ENCODE measurements around the gene CGA. TPM values are rescaled to one million over a fixed set of nuclear protein-coding genes. Genes with fewer than 3 reads are reported as not detected.
A peak's percentile ranks its signal among the peaks of the same experiment; 100 is the strongest.

Gene CGA
- total RNA-seq, 1 donor from 2014 or later = not detected

DNA sequence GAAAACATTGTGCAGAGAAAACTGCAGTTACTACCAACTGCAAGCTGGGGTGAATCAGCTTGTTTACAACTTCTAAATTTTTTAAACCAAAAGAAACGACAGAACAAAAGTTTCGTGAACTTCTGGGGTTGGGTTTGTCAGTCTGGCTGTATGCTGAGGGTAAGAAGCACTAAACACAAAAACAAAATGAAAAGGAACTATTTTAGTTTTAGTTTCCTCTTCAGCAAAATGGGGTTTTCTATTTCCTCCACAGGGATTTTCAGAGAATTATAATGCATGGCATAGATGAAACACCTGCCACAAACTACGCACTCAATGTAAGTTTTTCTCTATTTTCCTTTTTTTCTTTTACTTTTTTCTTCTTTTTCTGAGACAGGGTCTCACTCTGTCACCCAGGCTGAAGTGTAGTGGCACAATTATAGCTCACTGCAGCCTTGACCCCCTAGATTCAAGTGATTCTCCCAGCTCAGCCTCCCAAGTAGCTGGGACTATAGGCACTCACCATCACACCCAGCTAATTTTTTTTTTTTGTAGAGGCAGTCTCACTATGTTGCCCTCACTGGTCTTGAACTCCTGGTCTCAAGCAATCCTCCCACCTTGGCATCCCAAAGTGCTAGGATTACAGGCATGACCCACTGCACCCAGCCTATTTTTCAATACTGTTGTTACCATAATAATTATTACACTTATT is 40.6 kb downstream of the CGA start:
- peak overlapping the region; percentile 67 for H3K4me3 Mint-ChIP-seq
- peak; percentile 50 for ATAC-seq (ENCODE audit: low read depth)
- H3K4me1 Mint-ChIP-seq = peaks cover 42% of the 10 kb centered on the region
- DNase-seq = no peak
- peak overlapping the region; percentile 79 for H3K27ac Mint-ChIP-seq
- TF ChIP-seq, protein P1, sequence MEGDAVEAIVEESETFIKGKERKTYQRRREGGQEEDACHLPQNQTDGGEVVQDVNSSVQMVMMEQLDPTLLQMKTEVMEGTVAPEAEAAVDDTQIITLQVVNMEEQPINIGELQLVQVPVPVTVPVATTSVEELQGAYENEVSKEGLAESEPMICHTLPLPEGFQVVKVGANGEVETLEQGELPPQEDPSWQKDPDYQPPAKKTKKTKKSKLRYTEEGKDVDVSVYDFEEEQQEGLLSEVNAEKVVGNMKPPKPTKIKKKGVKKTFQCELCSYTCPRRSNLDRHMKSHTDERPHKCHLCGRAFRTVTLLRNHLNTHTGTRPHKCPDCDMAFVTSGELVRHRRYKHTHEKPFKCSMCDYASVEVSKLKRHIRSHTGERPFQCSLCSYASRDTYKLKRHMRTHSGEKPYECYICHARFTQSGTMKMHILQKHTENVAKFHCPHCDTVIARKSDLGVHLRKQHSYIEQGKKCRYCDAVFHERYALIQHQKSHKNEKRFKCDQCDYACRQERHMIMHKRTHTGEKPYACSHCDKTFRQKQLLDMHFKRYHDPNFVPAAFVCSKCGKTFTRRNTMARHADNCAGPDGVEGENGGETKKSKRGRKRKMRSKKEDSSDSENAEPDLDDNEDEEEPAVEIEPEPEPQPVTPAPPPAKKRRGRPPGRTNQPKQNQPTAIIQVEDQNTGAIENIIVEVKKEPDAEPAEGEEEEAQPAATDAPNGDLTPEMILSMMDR (IDR thresholded peaks at IDR 0.05) = no peak
- ChIA-PET CTCF (no interaction called here), POLR2A (no interaction called here)
- no peaks in the 10 kb centered on the region for H3K36me3 Mint-ChIP-seq (ENCODE audit: low read depth)
- H3K9me3 Mint-ChIP-seq = no peaks in the 10 kb centered on the region
- no peaks in the 10 kb centered on the region for H3K27me3 Mint-ChIP-seq
- intact Hi-C loops (cut with micrococcal nuclease) = no loop called here

DNA sequence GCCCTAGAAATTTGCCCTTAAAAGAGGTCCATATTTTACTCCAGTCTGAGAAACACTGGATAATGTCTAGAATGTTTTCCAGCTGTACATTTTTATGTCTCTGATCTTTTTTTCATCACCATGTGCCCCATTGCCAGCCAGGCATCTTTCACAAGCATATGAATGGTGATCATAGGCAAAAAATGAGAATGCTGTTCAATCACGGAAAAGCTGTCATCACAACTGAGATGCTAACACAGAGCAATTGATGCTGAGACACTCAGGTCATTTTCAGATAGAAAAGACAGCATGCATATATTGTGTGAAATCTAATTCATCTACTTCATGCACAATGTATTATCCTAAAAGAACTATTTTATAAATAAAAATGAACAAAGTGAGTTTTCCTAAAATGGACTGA is 41.6 kb downstream of the CGA start:
- Mint-ChIP-seq H3K27me3 (no peaks in the 10 kb centered on the region), H3K4me3 (no peak overlapping the region), H3K27ac (no peak overlapping the region), H3K9me3 (no peaks in the 10 kb centered on the region), H3K4me1 (peaks cover 49% of the 10 kb centered on the region), H3K36me3 (ENCODE audit: low read depth) (no peaks in the 10 kb centered on the region)
- DNase-seq (no peak), ATAC-seq (ENCODE audit: low read depth) (no peak)
- TF ChIP-seq, protein P1 (IDR thresholded peaks at IDR 0.05) = no peak
- CTCF ChIA-PET = no interaction called here
- POLR2A ChIA-PET = interaction anchor here (0.7 kb wide), 1 partner anchor 484 kb away, joined by 3 read pairs; no protein-coding TSS in a partner anchor
- intact Hi-C loops (cut with micrococcal nuclease) = no loop called here

DNA sequence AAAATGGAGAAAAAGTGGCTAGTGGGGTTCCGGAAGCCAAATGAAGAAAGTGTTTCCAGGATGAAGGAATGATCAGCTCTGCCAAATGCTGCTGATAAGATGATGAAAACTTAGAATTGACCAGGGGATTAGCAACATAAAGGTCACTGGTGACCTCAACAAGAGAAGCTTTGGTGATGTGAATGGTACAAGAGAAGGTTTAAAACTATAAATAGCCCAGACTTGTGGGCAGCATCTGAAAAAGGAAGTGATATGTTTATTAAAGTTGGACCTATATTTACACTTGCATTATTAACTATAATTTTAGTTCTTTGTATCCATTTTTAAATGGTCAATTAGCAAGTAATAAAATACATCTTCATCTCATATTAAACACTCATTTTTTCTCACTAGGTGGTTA is 45.1 kb downstream of the CGA start:
- POLR2A ChIA-PET = no interaction called here
- no peaks in the 10 kb centered on the region for H3K9me3 Mint-ChIP-seq

DNA sequence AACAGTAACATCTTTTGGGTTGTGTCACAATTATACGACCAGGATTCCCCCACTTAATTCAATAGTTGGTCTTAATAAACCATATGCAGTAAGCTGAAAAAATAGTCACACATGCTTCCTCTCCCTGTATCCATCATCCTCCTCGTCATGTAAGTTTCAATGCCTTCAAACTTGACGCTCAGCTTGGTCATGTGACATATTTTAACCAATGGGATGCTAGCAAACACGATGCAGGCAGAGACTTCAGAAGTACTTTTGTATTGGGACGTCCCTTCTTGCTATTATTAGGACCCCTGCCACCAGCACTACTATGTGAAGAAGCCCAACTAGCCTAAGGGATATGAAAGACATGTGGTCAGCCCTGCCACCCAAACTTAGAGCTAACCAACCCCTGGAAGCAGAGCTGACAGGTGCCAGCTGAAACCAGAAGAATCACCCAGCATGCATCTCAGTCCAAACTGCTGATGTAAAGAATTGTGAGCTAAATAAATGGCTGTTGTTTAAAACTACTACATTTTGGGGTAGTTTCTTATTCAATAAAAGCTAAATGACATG is 49.3 kb downstream of the CGA start:
- H3K9me3 Mint-ChIP-seq = no peaks in the 10 kb centered on the region
- TF ChIP-seq, protein P1 (IDR thresholded peaks at IDR 0.05) = no peak
- peaks cover 20% of the 10 kb centered on the region for H3K4me1 Mint-ChIP-seq
- POLR2A ChIA-PET = no interaction called here
- ATAC-seq (ENCODE audit: low read depth) (no peak), DNase-seq (no peak)
- H3K27me3 Mint-ChIP-seq = peaks cover 2% of the 10 kb centered on the region
- intact Hi-C loops (cut with micrococcal nuclease) = no loop called here
- H3K27ac Mint-ChIP-seq = no peak overlapping the region
- CTCF ChIA-PET = no interaction called here
- H3K4me3 Mint-ChIP-seq = no peak overlapping the region
- H3K36me3 Mint-ChIP-seq (ENCODE audit: low read depth) = no peaks in the 10 kb centered on the region

More for the DNA sequence above, 45.1 kb downstream of the CGA start:
- no peak overlapping the region for H3K27ac Mint-ChIP-seq
- CTCF ChIA-PET = interaction anchor here (0.7 kb wide), 1 partner anchor 193 kb away, joined by 3 read pairs; no protein-coding TSS in a partner anchor
- H3K36me3 Mint-ChIP-seq (ENCODE audit: low read depth) = no peaks in the 10 kb centered on the region
- DNase-seq (no peak), ATAC-seq (ENCODE audit: low read depth) (no peak)
- H3K27me3 Mint-ChIP-seq = no peaks in the 10 kb centered on the region
- H3K4me1 Mint-ChIP-seq = peaks cover 36% of the 10 kb centered on the region
- intact Hi-C loops (cut with micrococcal nuclease) = no loop called here
- TF ChIP-seq, protein P1 (IDR thresholded peaks at IDR 0.05) = no peak
- peak overlapping the region; percentile 5 for H3K4me3 Mint-ChIP-seq

DNA sequence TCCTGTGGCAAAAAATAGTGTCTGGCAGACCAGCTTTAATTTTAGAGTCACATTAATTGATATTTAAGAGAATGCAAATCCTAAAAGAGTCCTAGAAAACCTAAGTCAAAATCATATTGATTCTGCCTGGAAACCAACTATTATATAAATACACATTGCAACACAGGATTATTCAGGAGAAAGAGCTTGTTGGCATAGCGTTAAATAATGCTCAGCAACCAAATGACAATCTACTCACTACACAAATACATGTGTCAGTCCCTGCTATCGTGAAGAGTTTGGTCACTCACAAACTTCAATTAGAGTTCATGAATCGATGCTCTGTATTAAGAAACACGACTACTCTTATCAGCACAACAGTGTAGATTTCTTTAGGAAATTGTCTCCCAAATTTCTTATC is 54.2 kb downstream of the CGA start:
- TF ChIP-seq, protein P1 (IDR thresholded peaks at IDR 0.05) = no peak
- peaks cover 25% of the 10 kb centered on the region for H3K27me3 Mint-ChIP-seq
- peaks cover 8% of the 10 kb centered on the region for H3K9me3 Mint-ChIP-seq
- no peak overlapping the region for H3K4me3 Mint-ChIP-seq
- DNase-seq = no peak
- H3K4me1 Mint-ChIP-seq = no peaks in the 10 kb centered on the region
- ATAC-seq (ENCODE audit: low read depth) = no peak
- intact Hi-C loops (cut with micrococcal nuclease) = no loop called here
- ChIA-PET CTCF (no interaction called here), POLR2A (no interaction called here)
- no peak overlapping the region for H3K27ac Mint-ChIP-seq
- no peaks in the 10 kb centered on the region for H3K36me3 Mint-ChIP-seq (ENCODE audit: low read depth)

Other genes starting within 250 kb of the CGA start
- gene HTR1E, start 157.6 kb downstream of the CGA start, total RNA-seq = not detected in 2 replicates
- 54.8 and 66.6 TPM in 2 replicates for gene ZNF292, start 60.5 kb upstream of the CGA start, total RNA-seq
- 11.1 and 14.4 TPM in 2 replicates for gene SMIM8, start 227.5 kb upstream of the CGA start, total RNA-seq
- not detected in 2 replicates for gene GJB7, start 234.2 kb upstream of the CGA start, total RNA-seq
- 5.7 and 6.8 TPM in 2 replicates for gene C6orf163, start 249.7 kb upstream of the CGA start, total RNA-seq